MCF 10A (cell line): ENCODE measurements around the gene PCDHA9. TPM values are rescaled to one million over a fixed set of nuclear protein-coding genes. Genes with fewer than 3 reads are reported as not detected.
"Not testable (repeated sequence)": the region's sequence is repeated elsewhere in the genome, so short reads cannot be mapped to it uniquely, and the experiment has no call there.

Experiments
- BruUV-seq: library from RNA; stranded (reverse); fragments of 400-500 nt; replicated peaks from 2 replicates; lab custom pipeline; 2021; lab: Mats Ljungman, UMichigan
- CTCF ChIA-PET: fragments of 300-600 bp; sonication (Branson Sonifier 250); formaldehyde crosslinking; extraction: SDS; loops from one replicate; lab custom pipeline; 2021; ENCODE audit warnings: antibody characterized with exemption, inconsistent platforms; lab: Yijun Ruan, JAX
- POLR2A ChIA-PET: fragments of 300-600, 350-650 bp; sonication (Branson Sonifier 250); formaldehyde crosslinking; extraction: SDS; loops from one replicate; lab custom pipeline; 2020; ENCODE audit warnings: antibody characterized with exemption, inconsistent platforms; lab: Yijun Ruan, JAX
- DNase-seq: peaks from one replicate; pipeline ENCODE4 v3.0.0-alpha.2; 2018; ENCODE audit not compliant: unreplicated experiment
- H3K27ac Mint-ChIP-seq: one replicate; pipeline ENCODE4 v1.8.0; 2022; ENCODE audit warnings: mild to moderate bottlenecking, low read depth, mixed read lengths; ENCODE audit not compliant: unreplicated experiment
- H3K27me3 Mint-ChIP-seq: one replicate; pipeline ENCODE4 v1.8.0; 2022; ENCODE audit warnings: mixed read lengths; ENCODE audit not compliant: insufficient read depth, unreplicated experiment
- H3K36me3 Mint-ChIP-seq: one replicate; pipeline ENCODE4 v1.8.0; 2022; ENCODE audit warnings: mild to moderate bottlenecking, moderate library complexity, mixed read lengths; ENCODE audit not compliant: insufficient read depth, unreplicated experiment
- H3K4me1 Mint-ChIP-seq: one replicate; pipeline ENCODE4 v1.8.0; 2022; ENCODE audit warnings: mixed read lengths; ENCODE audit not compliant: insufficient read depth, unreplicated experiment
- H3K4me3 Mint-ChIP-seq: one replicate; pipeline ENCODE4 v1.8.0; 2022; ENCODE audit warnings: mild to moderate bottlenecking, moderate library complexity, mixed read lengths; ENCODE audit not compliant: unreplicated experiment
- H3K9me3 Mint-ChIP-seq: one replicate; pipeline ENCODE4 v1.8.0; 2022; ENCODE audit warnings: mixed read lengths; ENCODE audit not compliant: unreplicated experiment
- CTCF ChIP-seq: fragments of 200-600 bp; IDR thresholded peaks from one replicate; pipeline ENCODE4 v1.8.0; 2022; ENCODE audit warnings: antibody characterized with exemption, mild to moderate bottlenecking; ENCODE audit not compliant: unreplicated experiment
- intact Hi-C: fragments of 100-400 bp; cut with micrococcal nuclease; formaldehyde crosslinking; loops from 2 replicates; pipeline ENCODE4 v1.14.1; 2022
- total RNA-seq: library from RNA; stranded (reverse); gene quantifications from 2 replicates; pipeline ENCODE4 v1.2.3, GENCODE V29; 2022

PCDHA9 gene
- total RNA-seq, 1 experiment from 2014 or later, result 0.28 TPM

DNA sequence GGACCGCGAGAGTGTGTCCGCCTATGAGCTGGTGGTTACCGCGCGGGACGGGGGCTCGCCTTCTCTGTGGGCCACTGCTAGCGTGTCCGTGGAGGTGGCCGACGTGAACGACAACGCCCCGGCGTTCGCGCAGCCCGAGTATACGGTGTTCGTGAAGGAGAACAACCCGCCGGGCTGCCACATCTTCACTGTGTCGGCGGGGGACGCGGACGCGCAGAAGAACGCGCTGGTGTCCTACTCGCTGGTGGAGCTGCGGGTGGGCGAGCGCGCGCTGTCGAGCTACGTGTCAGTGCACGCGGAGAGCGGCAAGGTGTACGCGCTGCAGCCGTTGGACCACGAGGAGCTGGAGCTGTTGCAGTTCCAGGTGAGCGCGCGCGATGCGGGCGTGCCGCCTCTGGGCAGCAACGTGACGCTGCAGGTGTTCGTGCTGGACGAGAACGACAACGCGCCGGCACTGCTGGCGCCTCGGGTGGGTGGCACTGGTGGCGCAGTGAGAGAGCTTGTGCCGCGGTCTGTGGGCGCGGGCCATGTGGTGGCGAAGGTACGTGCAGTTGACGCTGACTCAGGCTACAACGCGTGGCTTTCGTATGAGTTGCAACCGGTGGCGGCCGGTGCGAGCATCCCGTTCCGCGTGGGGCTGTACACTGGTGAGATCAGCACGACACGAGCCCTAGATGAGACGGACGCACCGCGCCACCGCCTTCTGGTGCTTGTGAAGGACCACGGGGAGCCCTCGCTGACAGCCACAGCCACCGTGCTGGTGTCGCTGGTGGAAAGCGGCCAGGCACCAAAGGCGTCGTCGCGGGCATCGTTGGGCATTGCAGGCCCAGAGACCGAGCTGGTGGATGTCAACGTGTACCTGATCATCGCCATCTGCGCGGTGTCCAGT is 12.3 kb upstream of the PCDHA9 start:
- TF ChIP-seq CTCF, result no peak
- Mint-ChIP-seq H3K27me3 (no peaks in the 10 kb centered on the region), H3K9me3 (peaks cover 30% of the 10 kb centered on the region), H3K36me3 (no peaks in the 10 kb centered on the region), H3K27ac (no peak overlapping the region), H3K4me1 (no peaks in the 10 kb centered on the region), H3K4me3 (no peak overlapping the region)
- CTCF ChIA-PET, result interaction anchor here (0.6 kb wide), 1 partner anchor 260 kb away, joined by 3 read pairs; no protein-coding TSS in a partner anchor
- DNase-seq, result no peak
- intact Hi-C loops, result no loop called here
- BruUV-seq, result no TSS peak
- POLR2A ChIA-PET, result no interaction called here

GRCh38 chr5:140840978-140841962 is 6.9 kb upstream of the PCDHA9 start, which contains the start of gene PCDHA8:
PCDHA8 (plus strand) TSS chr5:140841187; CDS start chr5:140841322, 135 bp downstream.
- Mint-ChIP-seq H3K4me3 (no peak within 1 kb of the TSS), H3K27ac (no peak within 1 kb of the TSS), H3K36me3 (no peaks in the 10 kb centered on the region), H3K27me3 (no peaks in the 10 kb centered on the region), H3K4me1 (no peaks in the 10 kb centered on the region), H3K9me3 (peaks cover 21% of the 10 kb centered on the region)
- intact Hi-C loops, result no loop called here
- CTCF ChIA-PET, result interaction anchor here (0.6 to 2.8 kb wide), 5 partner anchors 12 to 474 kb away, joined by 3 to 8 read pairs (median 3); no protein-coding TSS in a partner anchor
- DNase-seq, result peak; percentile 24
- POLR2A ChIA-PET, result interaction anchor here (0.6 to 1.1 kb wide), 2 partner anchors 21 to 301 kb away, joined by 3 to 4 read pairs; no protein-coding TSS in a partner anchor
- BruUV-seq, result no TSS peak
- peak; percentile 20 for TF ChIP-seq CTCF

GRCh38 chr5:140842798-140843733 is 5.1 kb upstream of the PCDHA9 start:
- no peak overlapping the region for H3K4me3 Mint-ChIP-seq
- TF ChIP-seq CTCF, result no peak
- DNase-seq, result no peak
- no peaks in the 10 kb centered on the region for H3K27me3 Mint-ChIP-seq
- ChIA-PET CTCF (interaction anchor here (2.8 kb wide), 1 partner anchor 197 kb away, joined by 8 read pairs; no protein-coding TSS in a partner anchor), POLR2A (no interaction called here)
- intact Hi-C loops, result no loop called here
- no TSS peak for BruUV-seq
- H3K4me1 Mint-ChIP-seq, result no peaks in the 10 kb centered on the region
- no peaks in the 10 kb centered on the region for H3K36me3 Mint-ChIP-seq
- H3K9me3 Mint-ChIP-seq, result peaks cover 13% of the 10 kb centered on the region
- no peak overlapping the region for H3K27ac Mint-ChIP-seq

DNA sequence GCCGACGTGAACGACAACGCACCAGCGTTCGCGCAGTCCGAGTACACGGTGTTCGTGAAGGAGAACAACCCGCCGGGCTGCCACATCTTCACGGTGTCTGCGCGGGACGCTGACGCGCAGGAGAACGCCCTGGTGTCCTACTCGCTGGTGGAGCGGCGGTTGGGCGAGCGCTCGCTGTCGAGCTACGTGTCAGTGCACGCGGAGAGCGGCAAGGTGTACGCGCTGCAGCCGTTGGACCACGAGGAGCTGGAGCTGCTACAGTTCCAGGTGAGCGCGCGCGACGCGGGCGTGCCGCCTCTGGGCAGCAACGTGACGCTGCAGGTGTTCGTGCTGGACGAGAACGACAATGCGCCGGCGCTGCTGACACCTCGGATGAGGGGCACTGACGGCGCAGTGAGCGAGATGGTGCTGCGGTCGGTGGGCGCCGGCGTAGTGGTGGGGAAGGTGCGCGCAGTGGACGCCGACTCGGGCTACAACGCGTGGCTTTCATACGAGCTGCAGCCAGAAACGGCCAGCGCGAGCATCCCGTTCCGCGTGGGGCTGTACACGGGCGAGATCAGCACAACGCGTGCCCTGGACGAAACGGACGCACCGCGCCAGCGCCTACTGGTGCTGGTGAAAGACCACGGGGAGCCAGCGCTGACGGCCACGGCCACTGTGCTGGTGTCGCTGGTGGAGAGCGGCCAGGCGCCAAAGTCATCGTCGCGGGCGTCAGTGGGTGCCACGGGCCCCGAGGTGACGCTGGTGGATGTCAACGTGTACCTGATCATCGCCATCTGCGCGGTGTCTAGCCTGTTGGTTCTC is 1.9 kb downstream of the PCDHA9 start:
- H3K27ac Mint-ChIP-seq, H3K4me1 Mint-ChIP-seq, H3K4me3 Mint-ChIP-seq, H3K27me3 Mint-ChIP-seq, H3K9me3 Mint-ChIP-seq, POLR2A ChIA-PET, intact Hi-C loops, BruUV-seq, DNase-seq, H3K36me3 Mint-ChIP-seq: not testable (repeated sequence)
- CTCF ChIA-PET, result interaction anchor here (0.6 to 0.7 kb wide), 2 partner anchors 44 to 160 kb away, joined by 3 read pairs; no protein-coding TSS in a partner anchor
